Astrocyte (in vitro differentiated cells and primary cell): Measurements from ENCODE around the gene GDNF.

Experiments
- CTCF ChIP-seq: IDR thresholded peaks from 2 replicates; pipeline ENCODE4 v1.5.1; 2011; ENCODE audit warnings: low read depth, mild to moderate bottlenecking, inconsistent platforms, low read length, moderate library complexity; ENCODE audit not compliant: insufficient read depth
- EZH2 ChIP-seq: IDR thresholded peaks from 2 replicates; pipeline ENCODE4 v1.6.1; 2012; ENCODE audit warnings: mild to moderate bottlenecking, low read length, inconsistent platforms; ENCODE audit not compliant: insufficient read depth

DNA sequence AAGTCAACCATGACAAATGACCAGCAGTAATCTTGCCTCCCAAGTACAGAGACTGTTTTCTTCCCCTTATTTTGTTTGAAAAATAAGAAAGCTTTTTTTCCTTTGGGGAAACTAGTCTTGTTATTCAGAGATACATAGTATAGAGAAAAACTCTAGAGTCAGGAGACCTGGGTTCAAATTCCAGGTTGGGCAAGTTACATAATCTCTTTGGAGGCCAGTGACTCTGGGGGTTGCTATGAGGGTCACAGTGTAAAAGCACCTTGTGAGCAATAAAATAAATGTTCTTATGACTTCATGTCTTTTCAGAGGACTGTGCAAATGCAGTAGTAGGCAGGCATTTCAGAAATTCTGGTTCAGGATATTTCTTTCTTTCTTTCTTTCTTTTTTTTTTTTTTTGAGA lies 71.5 kb downstream of the GDNF start:
- TF ChIP-seq CTCF (no peak), EZH2 (no peak)
